HepG2 (cell line): ENCODE measurements around the gene VPS18. TPM values are rescaled to one million over a fixed set of nuclear protein-coding genes. Genes with fewer than 3 reads are reported as not detected.
A peak's percentile ranks its signal among the peaks of the same experiment; 100 is the strongest.

ENCODE experiments used
- CBX5 ChIP-seq: sonication (generic); formaldehyde crosslinking; IDR thresholded peaks from 2 replicates; pipeline ENCODE4 v1.4.0; 2020; ENCODE audit warnings: missing genetic modification reagents, borderline replicate concordance
- FOXK1 ChIP-seq: sonication (generic); formaldehyde crosslinking; IDR thresholded peaks from 2 replicates; pipeline ENCODE4 v1.4.0; 2020; ENCODE audit warnings: low read depth, missing genetic modification reagents, borderline replicate concordance
- SAP130 ChIP-seq: IDR thresholded peaks from 2 replicates; pipeline ENCODE4 v1.6.1; 2016; ENCODE audit warnings: low read depth
- SP5 ChIP-seq: IDR thresholded peaks from 2 replicates; pipeline ENCODE4 v1.6.1; 2016; ENCODE audit warnings: low read depth, borderline replicate concordance
- ZNF142 ChIP-seq: sonication (generic); formaldehyde crosslinking; IDR thresholded peaks from 2 replicates; pipeline ENCODE4 v1.4.0; 2020; ENCODE audit warnings: missing genetic modification reagents
- ZNF350 ChIP-seq: sonication (generic); formaldehyde crosslinking; IDR thresholded peaks from 2 replicates; pipeline ENCODE4 v1.4.0; 2020; ENCODE audit warnings: mild to moderate bottlenecking, low read depth, missing genetic modification reagents, borderline replicate concordance
- ZNF800 ChIP-seq: sonication (generic); formaldehyde crosslinking; IDR thresholded peaks from 2 replicates; pipeline ENCODE4 v1.4.0; 2020; ENCODE audit warnings: missing genetic modification reagents
- polyA plus RNA-seq, 8 experiments: library from polyadenylated mRNA; depleted of rRNA in 3 of 8; stranded (reverse) in 7 of 8; unstranded in 1 of 8; fragments of >200 nt; fragmentation: Illumina TruSeq in 4 of 8; extraction: Trizol in 4 of 8; gene quantifications; 2 replicates each; pipeline versions ENCODE4 v1.2.1 to v1.2.3, GENCODE V29; 2011 to 2016; ENCODE audit warnings: low read depth in 4 of 8, missing spikeins in 1 of 8, mixed read lengths in 1 of 8; ENCODE audit not compliant: insufficient read depth in 1 of 8
- total RNA-seq, 5 experiments: library from RNA; depleted of rRNA; stranded (reverse); fragments of >200 nt; fragmentation: Illumina TruSeq; extraction: Trizol; gene quantifications; 2 replicates each; pipeline ENCODE4 v1.2.3, GENCODE V29; 2016; ENCODE audit warnings: low read depth in 1 of 5

Gene VPS18
- total and polyA plus RNA-seq, 2 of the 13 experiments (the other 11 are each of a cell fraction or from before 2014, with no cell fraction given), result 5.8 to 17.0 TPM

- peak; percentile 16; the same call in 1 of the 2 replicates for TF ChIP-seq ZNF350 (CRISPR knock-in tag)
- peak; percentile 34; the same call in 1 of the 2 replicates for TF ChIP-seq SP5
- TF ChIP-seq CBX5 (CRISPR knock-in tag), result peak; percentile 58; the same call in 1 of the 2 replicates
- TF ChIP-seq SAP130, result peak; percentile 76
- TF ChIP-seq ZNF142 (CRISPR knock-in tag), result no peak
- TF ChIP-seq FOXK1 (CRISPR knock-in tag), result no peak
- peak; percentile 54; the same call in 1 of the 2 replicates for TF ChIP-seq ZNF800 (CRISPR knock-in tag)
Observed at GRCh38 chr15:40932649-40933516, 38.6 kb downstream of the VPS18 start (continued).
